Activated CD8-positive, alpha-beta memory T cell treated with anti-CD3 and anti-CD28 coated beads, Interleukin-2, amount 50 U/mL, for 48 hours (primary cell): ENCODE data around the gene MPP2.
"Not testable (repeated sequence)": the region's sequence is repeated elsewhere in the genome, so short reads cannot be mapped to it uniquely, and the experiment has no call there.

Source experiments
- DNase-seq: peaks from one replicate; pipeline ENCODE4 v3.0.0-alpha.2; 2020

The MPP2 gene

DNA sequence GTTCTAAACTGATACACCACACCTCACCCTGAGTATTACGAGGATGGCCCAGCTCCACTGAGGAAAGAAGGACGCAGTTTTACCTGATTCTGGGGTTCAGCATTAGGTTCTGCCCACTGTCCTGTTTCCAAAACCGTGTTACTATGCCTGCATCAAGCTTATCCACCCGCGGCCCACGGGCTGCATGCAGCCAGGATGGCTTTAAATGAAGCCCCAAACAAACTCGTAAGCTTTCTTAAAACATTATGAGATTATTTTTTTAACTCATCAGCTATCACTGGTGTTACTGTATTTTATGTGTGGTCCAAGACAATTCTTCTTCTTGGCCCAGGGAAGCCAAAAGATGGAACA is 64.4 kb downstream of the MPP2 start:
- DNase-seq: no peak

DNA sequence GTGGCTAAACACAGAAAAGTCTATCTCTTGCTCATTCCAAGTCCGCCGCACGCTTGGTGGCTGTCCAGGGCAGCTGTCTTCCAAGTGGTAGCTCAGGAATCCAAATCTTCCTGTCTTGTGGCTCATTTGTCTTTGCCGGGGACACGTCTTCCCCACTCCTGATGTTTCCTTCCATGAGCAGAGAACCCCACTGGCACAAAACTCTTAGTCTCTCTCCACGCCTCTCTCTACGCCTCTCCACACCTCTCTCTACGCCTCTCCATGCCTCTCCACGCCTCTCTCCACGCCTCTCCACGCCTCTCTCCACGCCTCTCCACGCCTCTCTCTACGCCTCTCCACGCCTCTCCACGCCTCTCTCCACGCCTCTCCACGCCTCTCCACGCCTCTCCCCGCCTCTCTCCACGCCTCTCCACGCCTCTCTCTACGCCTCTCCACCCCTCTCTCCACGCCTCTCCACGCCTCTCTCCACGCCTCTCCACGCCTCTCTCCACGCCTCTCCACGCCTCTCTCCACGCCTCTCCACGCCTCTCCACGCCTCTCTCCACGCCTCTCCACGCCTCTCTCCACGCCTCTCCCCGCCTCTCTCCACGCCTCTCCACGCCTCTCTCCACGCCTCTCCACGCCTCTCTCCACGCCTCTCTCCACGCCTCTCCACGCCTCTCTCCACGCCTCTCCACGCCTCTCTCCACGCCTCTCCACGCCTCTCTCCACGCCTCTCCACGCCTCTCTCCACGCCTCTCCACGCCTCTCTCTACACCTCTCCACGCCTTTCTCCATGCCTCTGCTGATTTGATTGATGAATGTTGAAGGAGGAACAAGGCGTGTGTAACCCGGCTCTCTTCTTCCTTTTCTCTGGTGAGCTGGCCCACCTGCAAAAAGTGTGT is 65.0 kb downstream of the MPP2 start:
- not testable (repeated sequence) for DNase-seq

DNA sequence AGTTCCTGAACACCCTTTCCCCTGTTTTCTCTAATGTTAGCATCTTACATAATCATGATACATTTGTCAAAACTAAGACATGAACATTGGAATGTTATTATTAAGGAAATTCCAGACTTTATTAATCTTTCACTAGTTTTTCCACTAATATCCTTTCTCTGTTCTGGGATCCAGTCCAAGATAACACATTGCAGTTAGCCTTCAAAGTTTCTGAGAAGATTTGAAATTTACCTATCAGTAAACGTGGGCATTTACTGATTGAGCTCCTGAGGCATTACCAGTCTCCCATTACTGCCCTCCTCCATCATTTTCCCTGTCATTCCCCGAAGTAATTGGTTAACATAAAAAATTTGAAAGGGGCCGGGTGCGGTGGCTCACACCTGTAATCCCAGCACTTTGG is 66.1 kb downstream of the MPP2 start:
- no peak for DNase-seq

DNA sequence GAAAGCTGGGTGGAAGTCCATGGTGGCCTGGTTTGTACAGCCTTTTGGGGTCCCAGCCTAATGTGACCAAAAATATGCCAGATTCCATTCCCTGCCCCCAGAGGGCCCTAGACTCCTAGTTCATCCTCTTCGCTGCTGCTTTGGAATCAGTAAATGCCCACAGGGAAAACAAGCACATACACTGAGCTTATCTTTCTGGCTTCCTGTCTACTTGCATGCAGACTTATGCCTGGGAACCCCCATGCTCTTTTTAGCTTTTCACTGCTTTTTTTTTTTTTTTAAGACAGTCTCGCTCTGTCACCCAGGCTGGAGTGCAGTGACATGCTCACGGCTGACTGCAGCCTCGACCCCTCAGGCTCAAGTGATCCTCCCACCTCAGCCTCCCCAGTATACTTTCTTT is 66.5 kb downstream of the MPP2 start:
- DNase-seq: no peak

DNA sequence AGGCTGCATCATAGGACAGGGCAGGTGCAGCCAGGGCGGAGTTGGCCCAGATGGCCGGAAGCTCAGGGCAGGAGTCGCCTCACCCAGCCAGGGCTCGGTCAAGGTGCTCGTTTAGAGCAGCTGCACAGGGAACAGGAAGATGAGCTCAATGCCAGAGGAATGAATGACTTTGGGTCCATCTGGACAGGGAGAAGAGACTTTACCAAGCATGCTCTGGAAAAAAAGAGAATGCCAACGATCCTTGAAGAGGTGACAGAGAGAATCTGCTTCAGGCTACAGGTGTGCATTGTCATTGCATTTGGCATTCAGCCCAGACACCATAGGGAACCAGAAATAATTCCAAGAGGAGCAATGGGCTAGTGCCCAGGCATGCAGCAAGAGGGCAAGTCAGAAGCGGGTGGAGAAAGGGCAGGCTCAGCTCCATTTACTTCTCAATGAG is 67.6 kb downstream of the MPP2 start:
- DNase-seq: no peak

DNA sequence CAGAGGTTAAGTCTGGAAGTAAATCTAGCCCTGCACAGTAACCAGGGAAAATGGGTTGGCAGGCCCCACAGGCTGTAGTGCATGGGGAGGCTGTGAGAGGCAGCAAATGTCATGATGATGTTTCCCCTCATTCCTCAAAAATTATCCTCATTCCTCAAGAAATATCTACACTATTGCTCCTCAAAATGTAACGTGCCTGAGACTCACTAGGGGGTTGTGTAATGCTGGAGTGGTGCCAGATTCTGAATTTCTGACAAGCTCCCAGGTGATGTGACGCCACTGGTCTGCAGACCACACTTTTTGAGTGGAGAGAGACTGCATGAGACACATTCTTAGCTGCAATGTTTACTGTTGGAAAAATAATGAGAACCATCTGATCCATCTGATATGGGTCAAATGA is 73.2 kb downstream of the MPP2 start:
- DNase-seq: no peak

DNA sequence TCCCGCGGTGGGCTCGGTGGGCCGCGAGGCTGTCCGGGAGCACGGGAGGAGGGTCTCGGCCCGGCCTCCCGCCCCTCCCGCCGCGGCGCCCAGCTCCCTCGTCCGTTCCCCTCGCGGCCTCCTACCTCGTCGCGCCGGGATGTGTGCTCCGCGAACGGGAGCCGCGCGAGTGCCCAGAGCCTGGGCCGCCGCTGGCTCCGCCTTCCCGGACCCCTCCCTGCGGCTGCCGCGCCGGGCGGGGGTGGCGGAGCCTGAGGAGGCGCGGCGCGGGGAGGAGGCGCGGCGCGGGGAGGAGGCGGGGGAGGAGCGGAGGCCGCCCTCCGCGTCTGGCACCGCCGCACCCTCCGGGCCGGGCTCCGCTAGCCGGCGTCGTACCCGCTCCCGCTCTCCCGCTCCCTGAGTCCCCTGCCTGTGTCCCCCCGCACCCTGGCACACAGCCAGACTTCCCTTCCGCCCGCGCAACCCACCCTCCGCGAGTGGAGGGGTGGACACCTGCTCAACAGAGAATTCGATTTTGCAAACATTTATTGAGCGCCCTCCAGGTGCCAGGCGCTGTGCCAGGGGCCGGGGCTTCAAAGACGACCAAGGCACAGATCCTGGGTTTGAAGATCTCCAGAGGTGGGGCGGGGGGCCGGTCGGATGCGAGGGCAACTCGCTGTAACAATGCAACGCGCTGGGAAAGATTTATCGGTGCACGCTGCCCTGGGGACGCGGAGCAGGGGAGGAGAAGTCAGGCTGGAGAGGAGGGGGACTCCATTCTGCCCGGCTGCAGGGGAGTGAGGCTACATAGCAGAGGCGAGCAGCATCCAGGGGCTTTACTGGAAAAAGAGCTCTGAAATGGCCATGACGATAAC is 74.1 kb downstream of the MPP2 start, which contains the start of gene MPP3:
Gene MPP3, minus strand, starts transcription at position 171 of the 854 bp plus-strand sequence. CDS start 1,240 bp downstream, outside the sequence.
- no peak for DNase-seq

DNA sequence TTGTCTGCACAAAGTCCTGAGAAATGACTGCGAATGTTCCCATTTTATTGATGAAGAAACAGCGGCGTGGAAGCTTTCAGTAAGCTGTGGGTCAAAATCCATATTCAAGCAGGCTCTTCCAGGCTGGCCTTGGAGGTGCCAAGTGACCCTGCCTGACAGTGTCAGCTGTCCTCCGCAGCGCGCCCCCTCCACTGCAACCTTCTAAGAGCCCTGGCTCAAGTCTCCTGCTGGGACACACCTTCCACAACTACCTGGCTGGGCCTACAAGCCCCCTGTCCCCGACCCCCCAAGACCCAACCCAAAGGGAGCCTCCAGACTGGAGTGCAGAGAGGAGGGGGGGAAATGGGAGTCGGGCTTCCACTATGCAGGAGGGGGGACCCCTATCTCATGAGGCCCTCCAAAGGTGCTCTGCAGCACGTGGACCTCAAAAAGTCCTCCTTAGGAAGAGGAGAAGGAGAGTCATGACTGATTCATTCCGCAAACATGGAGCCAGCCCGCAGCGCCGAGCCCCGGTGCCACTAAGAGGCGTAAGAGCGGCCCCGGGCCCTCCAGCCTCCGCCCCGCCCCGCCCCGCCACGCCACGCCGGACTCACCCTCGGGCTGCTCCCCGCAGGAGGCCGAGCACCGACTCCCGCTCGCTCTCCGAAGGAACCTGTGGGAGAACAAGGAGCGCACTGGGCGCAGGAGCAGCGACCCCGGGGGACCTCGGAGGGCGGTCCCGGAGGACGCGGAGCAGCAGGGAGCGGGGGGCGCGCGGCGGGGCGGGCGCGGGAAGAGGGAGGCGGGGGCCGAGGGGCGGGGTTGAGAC is 75.0 kb downstream of the MPP2 start:
- peak; percentile 62 for DNase-seq

DNA sequence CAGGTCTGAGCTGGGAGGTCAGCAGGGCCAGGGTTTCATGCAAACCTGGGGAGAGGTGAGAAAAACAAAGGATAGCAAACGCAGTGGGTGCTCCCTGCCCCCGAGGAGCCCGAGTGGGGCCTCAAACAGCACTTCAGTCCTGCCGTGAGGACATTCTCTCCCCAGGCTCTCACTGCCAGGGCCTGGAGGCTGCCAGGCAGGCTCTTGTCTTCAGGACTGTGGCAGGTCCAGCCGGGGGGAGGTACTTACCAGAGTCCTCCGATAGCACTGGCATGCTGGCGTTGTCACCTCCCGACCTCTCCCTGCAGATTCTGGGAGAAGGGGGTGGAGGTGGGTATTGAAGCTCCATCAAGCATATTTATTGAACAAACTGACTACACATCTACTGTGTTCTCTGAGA is 75.7 kb downstream of the MPP2 start:
- no peak for DNase-seq

DNA sequence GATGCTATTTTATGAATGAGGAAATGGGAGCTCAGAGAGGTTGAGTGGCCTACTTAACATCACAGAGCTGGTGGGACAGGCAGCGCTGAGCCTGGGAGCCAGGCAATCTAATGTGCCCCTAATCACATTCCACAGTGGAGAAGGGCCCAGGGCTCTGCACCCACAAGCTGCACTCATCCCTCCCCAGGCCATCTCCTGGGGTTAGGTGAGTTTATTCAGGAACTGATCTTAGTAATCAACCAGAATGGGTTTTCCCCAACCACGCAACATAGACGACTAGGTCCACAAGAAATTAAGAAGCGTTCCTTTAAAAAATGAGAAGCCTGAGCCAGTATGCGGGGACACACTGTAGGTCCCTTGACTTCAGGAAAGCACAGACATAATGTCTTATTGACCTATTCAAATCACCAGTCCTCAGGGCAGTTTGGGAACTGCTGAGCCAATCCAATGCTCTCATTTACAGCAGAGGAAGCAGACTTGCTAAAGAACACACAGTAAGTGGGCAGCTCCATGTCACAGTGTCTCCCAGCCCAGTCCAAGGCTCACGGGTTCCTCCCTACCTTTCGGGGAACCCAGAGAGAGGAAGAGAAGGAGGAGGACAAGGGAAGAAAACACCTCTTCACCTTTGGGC is 76.7 kb downstream of the MPP2 start:
- DNase-seq: no peak

DNA sequence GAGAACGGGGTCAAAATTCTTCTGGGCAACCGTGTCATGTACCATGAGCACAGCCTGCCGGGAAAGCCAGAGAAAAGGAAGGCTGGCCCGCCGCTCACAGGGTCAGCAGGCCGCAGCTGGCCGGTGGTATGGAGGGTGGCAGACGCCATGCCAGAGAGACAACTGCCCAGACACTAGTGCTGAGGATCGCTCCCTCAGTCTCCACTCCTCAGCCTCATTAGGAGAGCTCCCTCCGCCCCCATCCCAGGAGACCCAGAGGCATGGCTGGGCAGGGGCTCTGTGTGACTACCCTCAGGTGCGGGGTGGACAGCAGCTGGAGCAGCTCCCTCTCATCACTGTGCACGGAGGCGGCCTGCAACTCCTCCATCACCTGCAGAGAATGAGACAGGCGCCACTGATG is 77.6 kb downstream of the MPP2 start:
- DNase-seq: no peak

DNA sequence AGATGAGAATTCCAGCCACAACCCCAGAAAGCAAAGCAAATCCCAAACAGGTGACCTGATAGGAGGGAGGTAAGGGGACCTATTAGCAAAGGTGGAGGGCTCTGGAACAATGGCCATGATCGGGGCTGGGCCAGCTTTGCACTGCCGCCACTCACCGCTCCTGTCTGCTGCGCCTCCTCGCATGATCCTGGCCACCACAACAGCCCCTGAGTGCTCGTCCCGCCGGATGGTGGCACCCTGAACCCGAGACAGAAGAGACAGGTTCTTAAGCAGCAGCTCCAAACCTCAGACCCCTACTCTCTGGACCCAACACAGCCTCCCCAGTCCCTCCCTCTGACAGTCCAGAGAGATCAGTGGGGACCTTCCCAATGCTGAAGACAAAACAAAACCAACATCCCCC is 79.7 kb downstream of the MPP2 start:
- no peak for DNase-seq

DNA sequence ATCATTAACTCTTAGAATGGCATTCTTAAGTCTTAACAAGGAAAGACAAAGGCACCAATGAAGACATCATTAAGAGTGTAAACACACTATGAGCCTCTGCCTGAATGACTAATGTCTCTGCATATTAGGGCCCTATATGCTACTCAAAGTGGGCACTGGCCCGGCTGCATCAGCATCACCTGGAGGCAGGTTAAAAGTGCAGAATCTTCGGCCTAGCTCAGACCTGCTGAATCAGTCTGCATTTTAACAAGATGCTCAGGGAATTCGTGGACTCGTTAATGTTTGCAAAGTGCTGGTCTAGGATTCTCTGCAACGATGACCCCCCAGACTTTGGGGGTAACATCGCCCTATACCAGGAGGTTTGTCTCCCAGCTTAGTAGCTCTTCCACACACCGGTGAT is 81.1 kb downstream of the MPP2 start:
- no peak for DNase-seq

DNA sequence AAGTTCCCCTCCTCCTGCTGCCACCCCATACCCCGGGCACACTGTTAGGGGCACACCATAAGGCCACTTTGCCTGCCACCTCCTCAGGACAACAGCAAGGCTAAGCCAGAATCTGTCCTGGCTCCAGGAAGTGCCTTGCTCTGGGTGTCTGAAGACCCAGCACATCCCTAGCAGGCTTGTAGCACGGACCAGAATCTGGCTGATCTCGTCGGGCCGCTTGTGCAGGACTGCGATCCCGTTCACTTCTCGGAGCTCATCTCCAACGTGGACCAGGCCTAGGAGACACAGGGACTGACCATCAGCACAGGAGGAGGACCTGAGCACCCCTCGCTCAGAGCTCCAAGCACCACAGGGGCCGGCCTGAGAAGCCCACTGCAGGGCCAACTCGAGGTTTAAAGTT is 81.8 kb downstream of the MPP2 start:
- no peak for DNase-seq
